HG02938 (cell line): ENCODE measurements around the gene CHMP3.
"Not testable (repeated sequence)": the region's sequence is repeated elsewhere in the genome, so short reads cannot be mapped to it uniquely, and the experiment has no call there.

Source experiments
- ATAC-seq: cut with Tn5 transposase; IDR thresholded peaks from one replicate; pipeline ENCODE4 v1.9.1; 2021; ENCODE audit warnings: mild to moderate bottlenecking, moderate library complexity; ENCODE audit not compliant: unreplicated experiment

CHMP3 gene

GRCh38 chr2:86562922-86563649 is at the start of gene CHMP3:
CHMP3 (minus strand) TSS chr2:86563443; CDS start chr2:86563348, 95 bp downstream.
- peak; percentile 80 for ATAC-seq

- no peak for ATAC-seq
Observed at GRCh38 chr2:86610871-86611270, 47.6 kb upstream of the CHMP3 start.

- no peak for ATAC-seq
Observed at GRCh38 chr2:86608832-86609410, 45.7 kb upstream of the CHMP3 start.

GRCh38 chr2:86603905-86604304 is 40.7 kb upstream of the CHMP3 start:
- no peak for ATAC-seq

- no peak for ATAC-seq
Observed at GRCh38 chr2:86598966-86599365, 35.7 kb upstream of the CHMP3 start.

- no peak for ATAC-seq
Observed at GRCh38 chr2:86596118-86596517, 32.9 kb upstream of the CHMP3 start.

GRCh38 chr2:86593266-86593665 is 30.0 kb upstream of the CHMP3 start:
- no peak for ATAC-seq

- no peak for ATAC-seq
Observed at GRCh38 chr2:86592547-86593230, 29.4 kb upstream of the CHMP3 start.

GRCh38 chr2:86589701-86590100 is 26.5 kb upstream of the CHMP3 start:
- not testable (repeated sequence) for ATAC-seq

- ATAC-seq, result no peak
Observed at GRCh38 chr2:86584151-86584913, 21.1 kb upstream of the CHMP3 start.

- no peak for ATAC-seq
Observed at GRCh38 chr2:86580560-86580959, 17.3 kb upstream of the CHMP3 start.

- no peak for ATAC-seq
Observed at GRCh38 chr2:86577817-86578456, 14.7 kb upstream of the CHMP3 start.

GRCh38 chr2:86570059-86570458 is 6.8 kb upstream of the CHMP3 start:
- ATAC-seq, result no peak

GRCh38 chr2:86566821-86567190 is 3.6 kb upstream of the CHMP3 start:
- ATAC-seq, result no peak

- ATAC-seq, result no peak
Observed at GRCh38 chr2:86566158-86566820, 3.0 kb upstream of the CHMP3 start.

- ATAC-seq, result no peak
Observed at GRCh38 chr2:86563650-86564061, 413 bp upstream of the CHMP3 start.

- no peak for ATAC-seq
Observed at GRCh38 chr2:86562485-86562921, 740 bp downstream of the CHMP3 start.

- ATAC-seq, result no peak
Observed at GRCh38 chr2:86557836-86558235, 5.4 kb downstream of the CHMP3 start.

- no peak for ATAC-seq
Observed at GRCh38 chr2:86556508-86556907, 6.7 kb downstream of the CHMP3 start.

- no peak for ATAC-seq
Observed at GRCh38 chr2:86552889-86553288, 10.4 kb downstream of the CHMP3 start.
